Trophoblast cell (in vitro differentiated cells and primary cell): ENCODE data around the gene CARD10.

ENCODE experiments used
- DNase-seq, 2 donors: peaks; one replicate each; pipeline ENCODE4 v3.0.0-alpha.2; 2016
- H2AFZ ChIP-seq: 2 replicates; pipeline ENCODE4 v1.6.1; 2013; ENCODE audit warnings: low read length, moderate library complexity, mild to moderate bottlenecking; ENCODE audit not compliant: insufficient read depth, poor library complexity
- H2AK5ac ChIP-seq: 2 replicates; pipeline ENCODE4 v1.6.1; 2013; ENCODE audit warnings: mild to moderate bottlenecking, low read length
- H2BK120ac ChIP-seq: 2 replicates; pipeline ENCODE4 v1.6.1; 2013; ENCODE audit warnings: low read length, mild to moderate bottlenecking, moderate library complexity; ENCODE audit not compliant: insufficient read depth, poor library complexity
- H2BK12ac ChIP-seq: 2 replicates; pipeline ENCODE4 v1.6.1; 2013; ENCODE audit warnings: mild to moderate bottlenecking, low read length, moderate library complexity
- H2BK5ac ChIP-seq: 2 replicates; pipeline ENCODE4 v1.6.1; 2013; ENCODE audit warnings: low read length, low read depth, moderate library complexity, mild to moderate bottlenecking; ENCODE audit not compliant: poor library complexity
- H3K14ac ChIP-seq: 2 replicates; pipeline ENCODE4 v1.6.1; 2013; ENCODE audit warnings: mild to moderate bottlenecking, low read length
- H3K18ac ChIP-seq: 2 replicates; pipeline ENCODE4 v1.6.1; 2013; ENCODE audit warnings: mild to moderate bottlenecking, low read length
- H3K23ac ChIP-seq: 2 replicates; pipeline ENCODE4 v1.6.1; 2013; ENCODE audit warnings: low read length
- H3K27ac ChIP-seq: 2 replicates; pipeline ENCODE4 v1.5.1; 2013; ENCODE audit warnings: low read depth, mild to moderate bottlenecking, inconsistent platforms, low read length, moderate library complexity
- H3K27me3 ChIP-seq: 2 replicates; pipeline ENCODE4 v1.6.1; 2013; ENCODE audit warnings: inconsistent platforms, mild to moderate bottlenecking, low read length, moderate library complexity; ENCODE audit not compliant: insufficient read depth
- H3K36me3 ChIP-seq, 2 experiments: 1 replicate in 1 of 2; 2 replicates in 1 of 2; pipeline ENCODE4 v1.6.1; 2013; ENCODE audit warnings: low read length in 2 of 2, mild to moderate bottlenecking in 2 of 2, moderate library complexity in 1 of 2; ENCODE audit not compliant: insufficient read depth in 2 of 2, control insufficient read depth in 1 of 2
- H3K4ac ChIP-seq: 2 replicates; pipeline ENCODE4 v1.6.1; 2013; ENCODE audit warnings: low read depth, mild to moderate bottlenecking, low read length, moderate library complexity
- H3K4me1 ChIP-seq, 2 experiments: 1 replicate in 1 of 2; 2 replicates in 1 of 2; pipeline ENCODE4 v1.6.1; 2013; ENCODE audit warnings: low read length in 2 of 2, mild to moderate bottlenecking in 2 of 2, moderate library complexity in 1 of 2; ENCODE audit not compliant: insufficient read depth in 2 of 2, control insufficient read depth in 1 of 2
- H3K4me2 ChIP-seq: 2 replicates; pipeline ENCODE4 v1.6.1; 2013; ENCODE audit warnings: inconsistent platforms, mild to moderate bottlenecking, low read length, moderate library complexity
- H3K4me3 ChIP-seq: 2 replicates; pipeline ENCODE4 v1.5.1; 2013; ENCODE audit warnings: mild to moderate bottlenecking, low read depth, low read length, inconsistent platforms
- H3K79me1 ChIP-seq: one replicate; pipeline ENCODE4 v1.6.1; 2013; ENCODE audit warnings: low read length
- H3K79me2 ChIP-seq: 2 replicates; pipeline ENCODE4 v1.6.1; 2013; ENCODE audit warnings: low read length, mild to moderate bottlenecking; ENCODE audit not compliant: control insufficient read depth, insufficient read depth, poor library complexity
- H3K9ac ChIP-seq: 2 replicates; pipeline ENCODE4 v1.6.1; 2013; ENCODE audit warnings: mild to moderate bottlenecking, low read length
- H3K9me3 ChIP-seq: 2 replicates; pipeline ENCODE4 v1.6.1; 2013; ENCODE audit warnings: low read depth, mild to moderate bottlenecking, control low read depth, inconsistent platforms, low read length; ENCODE audit not compliant: insufficient read depth
- H4K12ac ChIP-seq: 2 replicates; pipeline ENCODE4 v1.6.1; 2013; ENCODE audit warnings: low read depth, mild to moderate bottlenecking, low read length, moderate library complexity
- H4K8ac ChIP-seq: 2 replicates; pipeline ENCODE4 v1.6.1; 2013; ENCODE audit warnings: low read depth, mild to moderate bottlenecking, low read length, moderate library complexity
- H4K91ac ChIP-seq: one replicate; pipeline ENCODE4 v1.6.1; 2013; ENCODE audit warnings: low read depth, mild to moderate bottlenecking, low read length, moderate library complexity
- WGBS: extraction: QIAGEN DNeasy Blood & Tissue Kit; methylation state at CpG from one replicate; pipeline ENCODE4 v1.1.7; 2013; ENCODE audit warnings: missing lambda C conversion rate; ENCODE audit not compliant: insufficient read length, insufficient coverage; ENCODE audit errors: extremely low coverage; 5-methylcytosine and 5-hydroxymethylcytosine counted together

Gene CARD10

GRCh38 chr22:37566329-37566837, 47.2 kb upstream of the CARD10 start:
- Histone ChIP-seq H3K79me2 (peaks cover 32% of the 10 kb centered on the region), H3K27me3 (no peaks in the 10 kb centered on the region), H3K9ac (no peak overlapping the region), H3K27ac (no peak overlapping the region), H3K4me3 (no peak overlapping the region), H3K4me1 (peaks cover 58 to 65% of the 10 kb centered on the region in 2 experiments), H3K14ac (no peak overlapping the region), H2AK5ac (no peak overlapping the region), H2BK12ac (no peak overlapping the region), H4K8ac (no peak overlapping the region), H2BK120ac (no peak overlapping the region), H3K18ac (peak overlapping the region; percentile 67), H3K79me1 (peaks cover 25% of the 10 kb centered on the region), H3K4me2 (no peak overlapping the region), H4K12ac (no peak overlapping the region), H3K9me3 (peaks cover 2% of the 10 kb centered on the region), H3K36me3 (peaks cover 56 to 58% of the 10 kb centered on the region in 2 experiments), H3K4ac (peak overlapping the region; percentile 20), H3K23ac (no peak overlapping the region), H2AFZ (no peak overlapping the region), H4K91ac (no peak overlapping the region), H2BK5ac (peak overlapping the region; percentile 14)
- no peak for DNase-seq
- WGBS = no CpG with 5 or more reads among the region's 28 CpGs

GRCh38 chr22:37565830-37566229, 46.6 kb upstream of the CARD10 start:
- H3K79me2 ChIP-seq = peaks cover 38% of the 10 kb centered on the region
- no peak overlapping the region for H2BK120ac ChIP-seq
- no peak overlapping the region for H2BK12ac ChIP-seq
- H3K23ac ChIP-seq = no peak overlapping the region
- H2AK5ac ChIP-seq = no peak overlapping the region
- H3K27me3 ChIP-seq = no peaks in the 10 kb centered on the region
- no peak overlapping the region for H2AFZ ChIP-seq
- H3K79me1 ChIP-seq = peaks cover 31% of the 10 kb centered on the region
- peaks cover 58 to 65% of the 10 kb centered on the region in 2 experiments for H3K4me1 ChIP-seq
- no peak overlapping the region for H4K8ac ChIP-seq
- peaks cover 2% of the 10 kb centered on the region for H3K9me3 ChIP-seq
- H3K27ac ChIP-seq = no peak overlapping the region
- H3K4me3 ChIP-seq = no peak overlapping the region
- peak overlapping the region; percentile 67 for H3K18ac ChIP-seq
- WGBS = no CpG with 5 or more reads among the region's 17 CpGs
- no peak overlapping the region for H3K4ac ChIP-seq
- no peak for DNase-seq
- no peak overlapping the region for H4K91ac ChIP-seq
- H3K9ac ChIP-seq = no peak overlapping the region
- H4K12ac ChIP-seq = no peak overlapping the region
- no peak overlapping the region for H2BK5ac ChIP-seq
- H3K14ac ChIP-seq = no peak overlapping the region
- peaks cover 56 to 58% of the 10 kb centered on the region in 2 experiments for H3K36me3 ChIP-seq
- H3K4me2 ChIP-seq = no peak overlapping the region

DNA sequence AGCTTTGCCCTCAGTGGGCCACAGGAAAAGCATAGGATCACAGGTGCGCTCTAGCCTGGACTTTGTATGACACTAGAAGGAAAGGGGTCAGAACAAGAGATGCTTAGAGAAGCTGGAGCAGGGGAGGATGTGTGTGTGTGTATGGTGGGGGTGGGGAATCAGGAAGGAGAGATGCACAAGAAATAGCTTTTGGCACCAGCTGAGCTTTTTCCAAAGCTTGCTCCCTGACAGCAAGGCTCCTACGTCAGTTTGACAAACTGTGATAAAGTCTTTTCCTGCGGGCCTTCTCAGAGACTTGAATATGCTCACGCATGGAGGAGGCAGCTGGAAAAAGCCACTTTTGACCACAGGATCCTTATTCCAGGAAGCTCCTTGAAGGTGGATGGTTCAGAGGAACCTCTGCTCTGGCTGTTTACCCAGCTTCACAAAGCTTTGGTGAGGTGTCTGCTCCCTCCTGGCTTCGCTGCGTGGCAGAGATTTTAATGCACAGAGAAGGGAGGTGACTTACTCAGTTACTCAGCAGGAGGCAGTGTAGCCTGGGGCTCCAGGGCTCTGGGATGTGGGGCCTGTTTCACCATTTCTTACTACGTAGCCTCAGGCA, 45.0 kb upstream of the CARD10 start:
- peaks cover 56 to 62% of the 10 kb centered on the region in 2 experiments for H3K4me1 ChIP-seq
- H2BK12ac ChIP-seq = peak overlapping the region; percentile 17
- H4K12ac ChIP-seq = no peak overlapping the region
- H2AFZ ChIP-seq = no peak overlapping the region
- peak; percentile 86 to 93 for DNase-seq
- peaks cover 2% of the 10 kb centered on the region for H3K9me3 ChIP-seq
- H2BK120ac ChIP-seq = no peak overlapping the region
- no peak overlapping the region for H3K4me3 ChIP-seq
- peaks cover 41% of the 10 kb centered on the region for H3K79me1 ChIP-seq
- WGBS = no CpG with 5 or more reads among the region's 7 CpGs
- H2BK5ac ChIP-seq = peak overlapping the region; percentile 26
- H3K4me2 ChIP-seq = no peak overlapping the region
- peak overlapping the region; percentile 66 for H3K27ac ChIP-seq
- H3K14ac ChIP-seq = no peak overlapping the region
- peaks cover 44% of the 10 kb centered on the region for H3K79me2 ChIP-seq
- peak overlapping the region; percentile 58 for H3K18ac ChIP-seq
- peaks cover 56 to 58% of the 10 kb centered on the region in 2 experiments for H3K36me3 ChIP-seq
- H3K23ac ChIP-seq = no peak overlapping the region
- H4K8ac ChIP-seq = no peak overlapping the region
- H3K9ac ChIP-seq = no peak overlapping the region
- no peaks in the 10 kb centered on the region for H3K27me3 ChIP-seq
- H3K4ac ChIP-seq = peak overlapping the region; percentile 68
- no peak overlapping the region for H4K91ac ChIP-seq
- peak overlapping the region; percentile 28 for H2AK5ac ChIP-seq

DNA sequence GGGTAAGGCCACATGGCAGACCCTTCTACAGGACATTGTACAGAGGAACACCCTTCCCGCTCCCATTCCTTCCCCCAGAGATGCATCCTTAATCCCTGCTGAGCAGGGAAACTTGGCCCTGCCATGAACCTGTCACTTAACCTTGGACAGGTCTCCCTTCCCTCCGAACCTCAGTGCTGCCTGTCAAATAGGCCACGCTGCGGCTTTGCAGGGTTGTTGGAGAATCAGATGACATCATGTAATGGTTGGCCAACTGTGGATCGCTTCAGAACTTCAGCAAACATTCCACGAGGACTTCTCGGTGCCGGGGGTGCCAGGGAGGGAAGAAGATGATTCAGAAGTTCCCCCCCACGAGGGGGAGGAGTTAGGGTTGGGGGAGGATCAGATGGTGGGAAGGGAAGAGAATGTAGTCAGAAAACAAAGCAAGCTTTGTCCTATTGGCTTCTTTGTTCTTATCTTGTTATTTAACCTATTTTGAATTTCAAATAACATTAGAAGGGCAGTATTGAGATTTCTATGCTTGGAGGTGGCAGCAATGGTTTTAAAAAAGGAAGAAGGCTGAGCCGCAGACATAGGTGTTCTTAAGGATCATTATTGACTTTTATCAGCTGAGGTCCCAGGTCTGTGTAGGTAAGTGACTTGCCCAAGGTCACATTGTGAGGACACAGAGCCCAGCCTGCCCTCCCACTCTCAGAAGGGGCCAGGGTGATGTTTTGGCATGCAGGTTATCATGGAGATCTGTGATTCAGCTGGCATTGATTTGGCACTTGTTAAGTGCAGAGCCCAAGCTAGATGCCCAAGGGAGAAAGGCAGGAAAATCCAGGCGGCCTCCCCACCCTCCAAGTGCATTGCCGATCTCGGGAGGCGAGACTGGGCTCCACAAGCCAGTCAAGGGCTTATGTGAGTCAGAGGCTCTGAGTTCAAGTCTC, 44.2 kb upstream of the CARD10 start:
- Histone ChIP-seq H3K79me1 (peaks cover 39% of the 10 kb centered on the region), H3K9me3 (peaks cover 3% of the 10 kb centered on the region), H3K9ac (no peak overlapping the region), H2AFZ (no peak overlapping the region), H3K79me2 (peaks cover 41% of the 10 kb centered on the region), H3K23ac (no peak overlapping the region), H4K91ac (no peak overlapping the region), H3K4me2 (peak overlapping the region; percentile 67), H2AK5ac (peak overlapping the region; percentile 39), H4K8ac (no peak overlapping the region), H3K4ac (peak overlapping the region; percentile 99), H3K4me3 (no peak overlapping the region), H3K18ac (peak overlapping the region; percentile 58), H3K4me1 (peaks cover 49 to 54% of the 10 kb centered on the region in 2 experiments), H2BK5ac (peak overlapping the region; percentile 26), H3K27ac (peak overlapping the region; percentile 66), H3K14ac (no peak overlapping the region), H3K36me3 (peaks cover 50 to 52% of the 10 kb centered on the region in 2 experiments), H3K27me3 (no peaks in the 10 kb centered on the region), H2BK12ac (peak overlapping the region; percentile 17), H2BK120ac (no peak overlapping the region), H4K12ac (no peak overlapping the region)
- no CpG with 5 or more reads among the region's 14 CpGs for WGBS
- DNase-seq = peak; percentile 83 to 86
